GM12873 (cell line): ENCODE data around the gene PCNT.

Experiments
- CTCF ChIP-seq: IDR thresholded peaks from 2 replicates; pipeline ENCODE4 v1.5.1; 2012; ENCODE audit warnings: low read depth, mild to moderate bottlenecking, moderate library complexity, low read length, control low read depth; ENCODE audit not compliant: insufficient read depth; ENCODE audit errors: missing control alignments

Gene PCNT

GRCh38 chr21:46372014-46372485, 48.1 kb downstream of the PCNT start:
- TF ChIP-seq CTCF = no peak

GRCh38 chr21:46374761-46375389, 50.9 kb downstream of the PCNT start:
- TF ChIP-seq CTCF = no peak

GRCh38 chr21:46375560-46376230, 51.7 kb downstream of the PCNT start:
- no peak for TF ChIP-seq CTCF

- no peak for TF ChIP-seq CTCF
These were observed 52.3 kb downstream of the PCNT start for GRCh38 chr21:46376231-46376628.

- TF ChIP-seq CTCF = no peak
These were observed 53.0 kb downstream of the PCNT start for GRCh38 chr21:46376856-46377453.

GRCh38 chr21:46377789-46378188, 53.8 kb downstream of the PCNT start:
- no peak for TF ChIP-seq CTCF

DNA sequence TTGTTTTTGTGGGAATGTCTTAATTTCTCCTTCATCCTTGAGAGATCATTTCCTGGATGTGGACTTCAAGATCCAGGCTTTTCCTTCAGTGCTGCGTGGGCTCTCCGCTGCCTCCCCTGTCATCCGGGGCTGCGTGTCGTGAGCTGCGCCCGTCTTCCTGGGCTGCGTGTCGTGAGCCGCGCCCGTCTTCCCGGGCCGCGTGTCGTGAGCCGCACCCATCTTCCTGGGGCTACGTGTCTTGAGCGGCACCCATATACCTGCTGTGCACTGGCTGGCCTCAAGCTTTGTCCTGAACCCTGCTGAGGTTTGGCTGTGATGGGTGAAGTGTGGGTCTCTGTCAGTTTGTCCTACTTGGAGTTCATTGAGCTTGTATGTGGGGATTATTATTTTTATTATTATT, 55.1 kb downstream of the PCNT start:
- no peak for TF ChIP-seq CTCF
